Measurements from ENCODE around the gene BDH1. TPM values are rescaled to one million over a fixed set of nuclear protein-coding genes. Genes with fewer than 3 reads are reported as not detected.

The BDH1 gene
- total RNA-seq, 2 donors from 2014 or later: 32.5 to 49.0 TPM

DNA sequence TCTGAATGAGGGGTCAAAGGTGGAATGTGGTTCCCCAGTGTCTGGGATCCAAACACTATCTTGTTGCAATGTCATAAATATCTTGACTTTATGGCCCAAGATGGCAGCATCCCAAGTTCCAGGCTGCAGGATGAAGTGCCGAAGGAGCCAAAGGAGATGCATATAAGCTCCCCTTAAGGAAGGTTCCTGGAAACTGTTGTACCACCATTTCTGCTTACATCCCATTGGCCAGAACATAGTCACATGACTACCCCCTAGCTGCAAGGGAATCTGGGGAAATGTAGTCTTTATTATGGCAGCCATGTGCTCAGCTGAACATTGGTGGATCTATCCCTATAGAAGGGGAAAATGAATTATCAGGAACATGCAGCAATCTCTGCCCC lies 54.3 kb downstream of the BDH1 start:
- peaks cover 14% of the 10 kb centered on the region for H3K9me3 Mint-ChIP-seq
- WGBS, 2 experiments (ENCODE audit: insufficient coverage in 1 of 2, insufficient read length in 1 of 2): 93 to 100% methylated on average over 1 of the region's 1 CpG
- no peaks in the 10 kb centered on the region for H3K27me3 Mint-ChIP-seq (ENCODE audit: insufficient read depth)
- no peak overlapping the region for H3K27ac Mint-ChIP-seq
- no peaks in the 10 kb centered on the region for H3K36me3 ChIP-seq (ENCODE audit: control insufficient read depth, insufficient read depth, low read length)
- H3K4me1 ChIP-seq (ENCODE audit: control insufficient read depth, insufficient read depth, low read length): no peaks in the 10 kb centered on the region
- TF ChIP-seq, protein P1, sequence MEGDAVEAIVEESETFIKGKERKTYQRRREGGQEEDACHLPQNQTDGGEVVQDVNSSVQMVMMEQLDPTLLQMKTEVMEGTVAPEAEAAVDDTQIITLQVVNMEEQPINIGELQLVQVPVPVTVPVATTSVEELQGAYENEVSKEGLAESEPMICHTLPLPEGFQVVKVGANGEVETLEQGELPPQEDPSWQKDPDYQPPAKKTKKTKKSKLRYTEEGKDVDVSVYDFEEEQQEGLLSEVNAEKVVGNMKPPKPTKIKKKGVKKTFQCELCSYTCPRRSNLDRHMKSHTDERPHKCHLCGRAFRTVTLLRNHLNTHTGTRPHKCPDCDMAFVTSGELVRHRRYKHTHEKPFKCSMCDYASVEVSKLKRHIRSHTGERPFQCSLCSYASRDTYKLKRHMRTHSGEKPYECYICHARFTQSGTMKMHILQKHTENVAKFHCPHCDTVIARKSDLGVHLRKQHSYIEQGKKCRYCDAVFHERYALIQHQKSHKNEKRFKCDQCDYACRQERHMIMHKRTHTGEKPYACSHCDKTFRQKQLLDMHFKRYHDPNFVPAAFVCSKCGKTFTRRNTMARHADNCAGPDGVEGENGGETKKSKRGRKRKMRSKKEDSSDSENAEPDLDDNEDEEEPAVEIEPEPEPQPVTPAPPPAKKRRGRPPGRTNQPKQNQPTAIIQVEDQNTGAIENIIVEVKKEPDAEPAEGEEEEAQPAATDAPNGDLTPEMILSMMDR (conservative IDR thresholded peaks at IDR 0.05): no peak
- H3K4me1 Mint-ChIP-seq: no peaks in the 10 kb centered on the region
- no peak overlapping the region for H3K4me3 Mint-ChIP-seq
- H3K4me3 ChIP-seq (ENCODE audit: low read length): no peak overlapping the region
- no peaks in the 10 kb centered on the region for H3K9me3 ChIP-seq (ENCODE audit: control insufficient read depth, low read length)
- no peak overlapping the region for H3K27ac ChIP-seq (ENCODE audit: low read depth, low read length)
- H3K27me3 ChIP-seq (ENCODE audit: control insufficient read depth, insufficient read depth, low read length, poor library complexity, severe bottlenecking): no peaks in the 10 kb centered on the region
- H3K9ac ChIP-seq (ENCODE audit: extremely low read depth, low read length, poor library complexity, severe bottlenecking): no peak overlapping the region
- H3K36me3 Mint-ChIP-seq (ENCODE audit: low read depth): peaks cover 2% of the 10 kb centered on the region
- no peak for DNase-seq

DNA sequence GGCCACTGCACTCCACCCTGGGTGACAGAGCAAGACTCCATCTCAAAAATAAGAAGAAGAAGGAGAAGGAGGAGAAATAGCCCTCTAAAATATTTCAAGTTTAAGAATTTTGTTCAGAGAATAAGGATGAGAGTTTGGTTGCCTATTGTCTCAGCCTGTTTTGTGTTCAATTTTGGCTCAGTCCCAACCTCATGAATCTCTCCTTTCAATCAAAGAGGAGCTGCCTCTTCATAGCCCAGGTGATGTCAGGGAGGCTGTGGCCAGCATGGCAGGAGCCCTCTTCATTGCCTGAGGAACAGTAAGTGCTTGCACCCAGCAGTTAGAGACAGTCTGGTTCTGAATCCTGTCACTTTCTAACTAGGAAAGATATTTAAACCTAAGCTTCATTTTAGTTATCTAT lies 55.0 kb downstream of the BDH1 start:
- Mint-ChIP-seq H3K9me3 (peaks cover 14% of the 10 kb centered on the region), H3K4me3 (no peak overlapping the region), H3K4me1 (no peaks in the 10 kb centered on the region), H3K27me3 (ENCODE audit: insufficient read depth) (no peaks in the 10 kb centered on the region), H3K27ac (no peak overlapping the region), H3K36me3 (ENCODE audit: low read depth) (peaks cover 2% of the 10 kb centered on the region)
- Histone ChIP-seq H3K4me3 (ENCODE audit: low read length) (no peak overlapping the region), H3K27me3 (ENCODE audit: control insufficient read depth, insufficient read depth, low read length, poor library complexity, severe bottlenecking) (no peaks in the 10 kb centered on the region), H3K4me1 (ENCODE audit: control insufficient read depth, insufficient read depth, low read length) (no peaks in the 10 kb centered on the region), H3K27ac (ENCODE audit: low read depth, low read length) (no peak overlapping the region), H3K9ac (ENCODE audit: extremely low read depth, low read length, poor library complexity, severe bottlenecking) (no peak overlapping the region), H3K36me3 (ENCODE audit: control insufficient read depth, insufficient read depth, low read length) (no peaks in the 10 kb centered on the region), H3K9me3 (ENCODE audit: control insufficient read depth, low read length) (no peaks in the 10 kb centered on the region)
- no peak for DNase-seq
- TF ChIP-seq, protein P1 (conservative IDR thresholded peaks at IDR 0.05): no peak

DNA sequence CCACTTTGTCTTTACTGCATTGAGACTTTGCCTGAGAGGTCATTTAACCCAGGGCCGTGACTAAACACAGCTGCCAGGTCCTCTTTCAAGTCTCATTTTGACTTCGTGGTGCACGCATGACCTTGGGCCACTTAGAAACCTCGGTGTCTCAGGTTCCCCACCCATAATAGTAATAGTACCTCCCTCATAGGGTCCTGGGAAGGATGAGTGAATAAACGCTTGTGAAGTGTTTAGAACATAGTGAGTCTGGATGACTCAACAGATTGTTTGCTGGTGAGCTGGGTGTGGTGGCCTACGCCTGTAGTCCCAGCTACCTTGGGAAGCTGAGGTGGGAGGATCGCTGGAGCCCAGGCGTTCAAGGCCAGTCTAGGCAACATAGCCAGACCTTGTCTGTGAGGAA lies 56.3 kb downstream of the BDH1 start:
- H3K4me1 Mint-ChIP-seq: no peaks in the 10 kb centered on the region

More for the DNA sequence above, 56.3 kb downstream of the BDH1 start:
- H3K4me1 ChIP-seq (ENCODE audit: control insufficient read depth, insufficient read depth, low read length): no peaks in the 10 kb centered on the region
- no peak overlapping the region for H3K9ac ChIP-seq (ENCODE audit: extremely low read depth, low read length, poor library complexity, severe bottlenecking)
- no peaks in the 10 kb centered on the region for H3K27me3 ChIP-seq (ENCODE audit: control insufficient read depth, insufficient read depth, low read length, poor library complexity, severe bottlenecking)
- H3K4me3 Mint-ChIP-seq: no peak overlapping the region
- no peak overlapping the region for H3K4me3 ChIP-seq (ENCODE audit: low read length)
- peaks cover 2% of the 10 kb centered on the region for H3K36me3 Mint-ChIP-seq (ENCODE audit: low read depth)
- no peak for DNase-seq
- H3K9me3 Mint-ChIP-seq: peaks cover 14% of the 10 kb centered on the region
- TF ChIP-seq, protein P1 (conservative IDR thresholded peaks at IDR 0.05): no peak
- no peaks in the 10 kb centered on the region for H3K27me3 Mint-ChIP-seq (ENCODE audit: insufficient read depth)
- no peak overlapping the region for H3K27ac ChIP-seq (ENCODE audit: low read depth, low read length)
- H3K36me3 ChIP-seq (ENCODE audit: control insufficient read depth, insufficient read depth, low read length): no peaks in the 10 kb centered on the region
- no peak overlapping the region for H3K27ac Mint-ChIP-seq
- 94 to 95% methylated on average over 2 to 8 of the region's 8 CpGs for WGBS, 2 experiments (ENCODE audit: insufficient coverage in 1 of 2, insufficient read length in 1 of 2)
- no peaks in the 10 kb centered on the region for H3K9me3 ChIP-seq (ENCODE audit: control insufficient read depth, low read length)

All from endodermal cell (in vitro differentiated cells).